IPS-15b (cell line): ENCODE measurements around the gene SPATA12.

Experiments
- H3K27me3 ChIP-seq: one replicate; pipeline ENCODE4 v1.6.1; 2013; ENCODE audit warnings: low read length; ENCODE audit not compliant: control insufficient read depth, insufficient read depth
- H3K36me3 ChIP-seq: one replicate; pipeline ENCODE4 v1.6.1; 2013; ENCODE audit warnings: low read length; ENCODE audit not compliant: control insufficient read depth, insufficient read depth
- H3K4me1 ChIP-seq: one replicate; pipeline ENCODE4 v1.6.1; 2013; ENCODE audit warnings: mild to moderate bottlenecking, low read length; ENCODE audit not compliant: control insufficient read depth, insufficient read depth
- H3K4me3 ChIP-seq: one replicate; pipeline ENCODE4 v1.5.1; 2013; ENCODE audit warnings: low read depth, low read length
- H3K9ac ChIP-seq: one replicate; pipeline ENCODE4 v1.6.1; 2013; ENCODE audit warnings: low read depth, mild to moderate bottlenecking, low read length
- H3K9me3 ChIP-seq: one replicate; pipeline ENCODE4 v1.6.1; 2013; ENCODE audit warnings: mild to moderate bottlenecking, low read length; ENCODE audit not compliant: control insufficient read depth, insufficient read depth

The SPATA12 gene

DNA sequence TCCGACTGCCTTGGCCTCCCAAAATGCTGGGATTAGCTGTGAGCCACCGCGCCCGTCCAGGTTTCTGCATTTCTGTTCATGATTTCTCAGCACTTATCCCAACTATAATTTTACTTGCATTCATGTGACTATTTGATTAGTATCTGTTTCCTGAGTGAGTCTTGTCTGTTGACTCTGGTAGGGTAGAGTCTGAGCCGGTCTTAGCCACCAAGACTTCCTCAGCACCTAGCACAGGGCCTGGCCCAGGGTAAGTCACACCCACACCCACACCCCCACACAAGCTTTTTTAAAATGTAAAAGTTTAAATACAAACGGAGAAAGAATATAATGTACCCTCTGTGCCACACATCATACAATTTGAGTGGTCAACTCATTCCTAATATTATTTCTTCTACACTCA, 3.1 kb upstream of the SPATA12 start:
- Histone ChIP-seq H3K36me3 (no peaks in the 10 kb centered on the region), H3K27me3 (no peaks in the 10 kb centered on the region), H3K4me3 (no peak overlapping the region), H3K4me1 (peaks cover 9% of the 10 kb centered on the region), H3K9me3 (no peaks in the 10 kb centered on the region), H3K9ac (no peak overlapping the region)

DNA sequence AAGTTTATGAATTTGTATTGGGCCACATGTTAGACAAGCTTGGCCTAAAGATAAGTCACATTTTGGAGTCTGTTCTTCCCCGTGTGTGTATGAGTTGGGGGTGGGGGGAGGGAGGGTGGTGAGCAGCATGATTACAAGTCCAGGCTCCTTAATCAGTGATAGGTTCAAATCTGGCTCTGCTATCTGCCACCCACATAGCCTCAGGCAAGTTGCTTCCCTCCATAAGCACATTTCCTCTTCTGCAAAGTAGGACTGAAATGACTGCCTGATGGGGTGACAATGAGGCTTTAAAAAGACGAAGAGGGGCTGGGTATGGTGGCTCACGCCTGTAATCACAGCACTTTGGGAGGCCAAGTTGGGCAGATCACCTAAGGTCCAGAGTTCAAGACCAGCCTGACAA, 1.1 kb upstream of the SPATA12 start:
- Histone ChIP-seq H3K4me1 (peaks cover 12% of the 10 kb centered on the region), H3K36me3 (no peaks in the 10 kb centered on the region), H3K9ac (no peak overlapping the region), H3K4me3 (no peak overlapping the region), H3K27me3 (no peaks in the 10 kb centered on the region), H3K9me3 (no peaks in the 10 kb centered on the region)

DNA sequence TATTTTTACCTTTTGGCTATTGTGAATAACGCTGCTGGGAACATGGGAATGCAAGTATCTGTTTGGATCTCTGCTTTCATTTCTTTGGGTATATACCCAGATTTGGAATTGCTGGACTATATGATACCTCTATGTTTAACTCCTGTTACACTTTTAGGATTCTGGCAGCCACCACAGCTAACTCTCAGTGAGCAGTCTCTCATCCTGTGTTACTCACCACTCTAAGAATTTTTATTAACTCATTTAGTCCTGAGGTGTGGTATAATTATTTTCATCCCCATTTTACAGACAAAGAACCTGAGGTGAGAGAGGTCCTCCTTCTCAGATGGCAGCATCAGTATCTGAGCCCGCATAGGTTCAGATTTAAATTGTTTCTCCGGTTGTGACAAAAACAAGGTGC, 1.1 kb downstream of the SPATA12 start:
- Histone ChIP-seq H3K27me3 (no peaks in the 10 kb centered on the region), H3K4me3 (no peak overlapping the region), H3K9ac (no peak overlapping the region), H3K36me3 (no peaks in the 10 kb centered on the region), H3K4me1 (peaks cover 12% of the 10 kb centered on the region), H3K9me3 (no peaks in the 10 kb centered on the region)

DNA sequence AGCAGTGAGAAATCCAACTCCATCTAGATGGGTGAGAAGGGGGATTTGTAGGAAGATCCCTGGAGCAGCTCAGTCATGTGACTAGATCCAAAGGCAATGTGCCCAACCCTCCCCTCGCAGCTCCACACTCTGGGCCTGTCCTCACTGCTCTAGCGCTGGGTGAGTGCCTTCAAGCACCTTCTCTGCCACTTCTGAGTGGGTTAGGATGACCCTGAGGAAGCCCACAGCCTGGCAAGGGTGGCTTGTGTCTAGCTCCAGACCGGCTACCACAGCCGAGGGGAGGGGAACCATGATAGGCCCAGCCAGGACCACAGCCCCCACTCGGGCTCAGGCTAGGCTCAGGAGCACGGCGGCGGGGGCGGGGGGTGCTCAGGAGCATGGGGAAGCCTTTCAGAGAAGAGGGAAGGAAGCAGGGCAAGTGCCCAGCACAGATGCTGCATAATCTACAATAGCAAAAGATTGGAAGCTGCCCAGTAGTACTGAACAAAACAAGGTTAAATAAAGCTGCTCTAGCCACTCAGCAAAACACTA, 1.7 kb downstream of the SPATA12 start:
- H3K9me3 ChIP-seq = no peaks in the 10 kb centered on the region
- no peak overlapping the region for H3K4me3 ChIP-seq
- no peaks in the 10 kb centered on the region for H3K27me3 ChIP-seq
- no peaks in the 10 kb centered on the region for H3K36me3 ChIP-seq
- H3K4me1 ChIP-seq = peaks cover 12% of the 10 kb centered on the region
- no peak overlapping the region for H3K9ac ChIP-seq

DNA sequence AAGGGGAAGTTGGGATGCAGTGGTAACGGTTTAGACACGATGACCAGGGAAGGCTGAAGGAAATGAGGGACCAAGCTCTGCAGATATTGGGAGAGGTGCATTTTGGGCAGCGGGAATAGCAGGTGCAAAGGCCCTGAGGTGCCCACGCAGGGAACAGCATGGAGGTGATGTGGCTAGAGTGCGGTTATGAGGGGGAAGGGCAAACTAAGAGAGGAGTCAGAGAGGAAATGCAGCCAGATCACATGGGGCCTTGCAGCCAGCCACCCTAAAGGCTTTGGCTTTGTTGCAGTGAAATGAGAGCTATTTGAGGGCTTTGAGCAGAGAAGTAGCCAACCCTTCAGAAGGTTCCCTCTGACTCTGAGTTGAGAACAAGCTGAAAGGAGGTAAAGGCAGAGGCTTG, 2.6 kb downstream of the SPATA12 start:
- H3K27me3 ChIP-seq = no peaks in the 10 kb centered on the region
- no peak overlapping the region for H3K4me3 ChIP-seq
- peaks cover 12% of the 10 kb centered on the region for H3K4me1 ChIP-seq
- no peak overlapping the region for H3K9ac ChIP-seq
- H3K9me3 ChIP-seq = no peaks in the 10 kb centered on the region
- no peaks in the 10 kb centered on the region for H3K36me3 ChIP-seq

DNA sequence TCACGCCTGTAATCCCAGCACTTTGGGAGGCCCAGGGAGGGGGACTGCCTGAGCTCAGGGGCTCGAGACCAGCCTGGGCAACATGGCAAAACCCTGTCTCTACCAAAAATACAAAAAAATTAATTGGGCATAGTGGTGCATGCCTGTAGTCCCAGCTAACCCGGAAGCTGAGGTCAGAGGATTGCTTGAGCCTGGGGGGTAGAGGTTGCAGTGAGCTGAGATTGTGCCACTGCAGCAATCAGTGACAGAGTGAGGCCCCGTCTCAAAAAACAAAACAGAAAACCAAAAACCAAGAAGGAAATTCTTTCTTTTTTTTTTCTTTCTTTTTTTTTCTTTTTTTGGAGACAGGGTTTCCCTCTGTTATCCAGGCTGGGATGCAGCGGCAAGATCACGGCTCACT, 3.5 kb downstream of the SPATA12 start:
- Histone ChIP-seq H3K9me3 (no peaks in the 10 kb centered on the region), H3K4me1 (peaks cover 15% of the 10 kb centered on the region), H3K27me3 (no peaks in the 10 kb centered on the region), H3K9ac (no peak overlapping the region), H3K36me3 (no peaks in the 10 kb centered on the region), H3K4me3 (no peak overlapping the region)

DNA sequence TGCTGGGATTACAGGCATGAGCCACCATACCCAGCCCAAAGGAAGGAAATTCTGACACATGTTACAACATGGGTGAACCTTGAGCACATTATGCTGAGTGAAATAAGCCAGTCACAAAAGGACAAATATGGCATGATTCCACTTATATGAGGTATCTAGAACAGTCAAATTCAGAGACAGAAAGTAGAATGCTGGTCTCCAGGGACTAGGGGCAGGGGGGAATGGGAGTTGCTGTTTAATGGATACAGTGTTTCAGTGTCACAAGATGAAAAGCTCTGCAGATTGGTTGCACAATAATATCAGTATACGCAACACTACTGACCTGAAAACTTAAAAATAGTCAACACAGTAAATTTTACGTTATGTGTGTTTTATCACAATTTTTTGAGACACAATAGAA, 4.1 kb downstream of the SPATA12 start:
- Histone ChIP-seq H3K36me3 (no peaks in the 10 kb centered on the region), H3K27me3 (no peaks in the 10 kb centered on the region), H3K9ac (no peak overlapping the region), H3K4me3 (no peak overlapping the region), H3K9me3 (no peaks in the 10 kb centered on the region), H3K4me1 (peaks cover 15% of the 10 kb centered on the region)

DNA sequence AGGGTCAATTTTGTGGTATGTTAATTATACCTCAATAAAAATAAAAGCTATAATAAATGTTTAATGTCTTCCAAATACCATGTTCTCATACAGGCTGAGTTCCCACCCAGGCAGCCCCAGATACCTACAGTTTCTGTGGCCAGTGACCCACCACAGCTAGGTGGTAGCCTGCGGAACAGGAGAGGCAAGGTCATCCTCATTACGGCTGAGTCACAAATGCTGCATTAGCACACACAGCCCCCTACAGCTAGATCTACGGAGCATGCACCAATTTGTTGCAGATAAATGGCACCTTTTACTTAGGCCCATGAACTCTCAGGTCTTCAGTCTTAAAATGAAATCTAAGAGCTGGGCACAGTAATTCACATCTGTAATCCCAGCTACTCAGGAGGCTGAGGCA, 5.1 kb downstream of the SPATA12 start:
- H3K4me3 ChIP-seq = no peak overlapping the region
- H3K36me3 ChIP-seq = no peaks in the 10 kb centered on the region
- no peaks in the 10 kb centered on the region for H3K9me3 ChIP-seq
- H3K4me1 ChIP-seq = peaks cover 15% of the 10 kb centered on the region
- H3K27me3 ChIP-seq = no peaks in the 10 kb centered on the region
- no peak overlapping the region for H3K9ac ChIP-seq

DNA sequence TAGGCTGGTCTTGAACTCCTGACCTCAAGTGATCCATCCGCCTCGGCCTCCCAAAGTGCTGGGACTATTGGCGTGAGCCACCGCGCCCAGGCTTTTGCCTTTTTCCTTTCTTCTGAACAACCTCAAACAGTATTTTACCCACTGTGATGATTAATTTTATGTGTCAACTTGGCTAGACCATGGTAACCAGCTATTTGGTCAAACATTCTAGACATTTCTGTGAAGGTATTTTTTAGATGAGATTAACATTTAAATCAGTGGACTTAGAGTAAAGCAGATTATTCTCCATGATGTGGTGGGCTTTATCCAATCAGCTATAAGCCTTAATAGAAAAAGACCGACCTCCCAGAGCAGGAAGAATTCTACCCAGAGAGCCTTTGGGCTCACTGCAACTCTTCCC, 6.0 kb downstream of the SPATA12 start:
- H3K4me1 ChIP-seq = peaks cover 12% of the 10 kb centered on the region
- no peaks in the 10 kb centered on the region for H3K9me3 ChIP-seq

DNA sequence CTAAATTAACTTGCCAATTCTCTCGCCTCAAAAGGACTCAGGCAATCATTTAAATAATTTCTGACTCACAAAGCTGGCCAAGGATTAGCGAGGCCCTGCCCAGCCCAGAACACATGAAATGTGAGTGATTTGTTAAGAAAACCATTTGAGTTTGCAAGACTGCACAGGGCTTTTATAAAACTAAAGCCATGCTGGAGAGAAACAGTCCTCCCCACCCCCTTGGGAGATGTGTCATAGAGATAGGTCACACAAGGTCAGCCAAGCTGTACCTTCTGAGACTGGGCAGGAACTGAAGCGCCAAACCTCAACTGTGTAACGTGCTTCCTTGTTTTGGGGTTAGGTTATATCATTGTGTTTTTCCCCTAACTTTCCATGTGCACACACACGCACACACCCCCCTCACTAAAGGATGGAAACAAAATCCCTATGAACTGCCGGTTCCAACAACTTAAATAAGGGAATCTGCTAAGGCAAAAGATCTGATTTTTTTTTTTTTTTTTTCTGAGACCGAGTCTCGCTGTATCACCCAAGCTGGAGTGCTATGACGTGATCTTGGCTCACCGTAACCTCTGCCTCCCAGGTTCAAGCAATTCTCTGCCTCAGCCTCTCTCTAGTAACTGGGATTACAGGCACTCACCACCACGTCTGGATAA, 8.1 kb downstream of the SPATA12 start:
- H3K4me3 ChIP-seq = no peak overlapping the region
- no peak overlapping the region for H3K9ac ChIP-seq
- no peaks in the 10 kb centered on the region for H3K9me3 ChIP-seq
- peaks cover 3% of the 10 kb centered on the region for H3K4me1 ChIP-seq
- H3K27me3 ChIP-seq = no peaks in the 10 kb centered on the region
- H3K36me3 ChIP-seq = no peaks in the 10 kb centered on the region

More for the DNA sequence above, 6.0 kb downstream of the SPATA12 start:
- Histone ChIP-seq H3K4me3 (no peak overlapping the region), H3K36me3 (no peaks in the 10 kb centered on the region), H3K27me3 (no peaks in the 10 kb centered on the region), H3K9ac (no peak overlapping the region)

DNA sequence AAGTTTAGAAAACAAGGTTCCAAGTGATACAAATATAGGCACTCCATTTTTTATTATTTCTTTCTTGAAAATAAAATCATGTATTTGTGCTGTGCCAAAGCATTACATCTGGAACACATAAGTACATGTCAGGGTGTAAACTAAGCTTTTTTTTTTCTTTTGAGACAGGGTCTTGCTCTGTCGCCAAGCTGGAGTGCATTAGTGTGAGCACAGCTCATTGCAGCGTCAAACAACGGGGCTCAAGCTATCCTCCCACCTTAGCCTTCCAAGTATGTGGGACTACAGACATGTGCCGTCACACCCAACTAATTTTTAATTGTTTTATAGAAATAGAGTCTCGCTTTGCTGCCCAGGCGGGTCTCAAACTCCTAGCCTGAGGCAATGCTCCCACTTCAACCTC, 9.0 kb downstream of the SPATA12 start:
- no peaks in the 10 kb centered on the region for H3K36me3 ChIP-seq
- no peak overlapping the region for H3K4me3 ChIP-seq
- H3K27me3 ChIP-seq = no peaks in the 10 kb centered on the region
- no peaks in the 10 kb centered on the region for H3K9me3 ChIP-seq
- H3K4me1 ChIP-seq = peaks cover 3% of the 10 kb centered on the region
- no peak overlapping the region for H3K9ac ChIP-seq

DNA sequence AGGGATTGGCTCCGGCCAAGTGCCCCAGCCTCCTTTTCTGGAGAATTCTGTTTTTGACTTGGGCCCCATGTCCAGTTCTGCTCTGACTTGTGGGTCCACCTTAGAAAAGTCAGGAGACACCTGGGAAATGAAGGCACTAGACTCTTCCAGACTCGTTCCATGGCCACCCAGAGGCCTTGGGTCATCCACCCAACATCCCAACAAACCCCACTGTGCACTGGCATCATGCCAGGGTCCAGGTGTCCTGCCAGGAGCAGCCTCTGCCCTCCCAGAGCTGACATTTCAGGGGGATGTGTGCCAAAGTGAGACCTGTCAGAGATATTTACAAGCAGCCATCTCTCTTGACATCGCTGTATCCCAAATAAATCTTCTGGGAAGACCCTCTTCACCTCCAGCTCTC, 13.2 kb downstream of the SPATA12 start:
- H3K4me3 ChIP-seq = no peak overlapping the region
- H3K9ac ChIP-seq = no peak overlapping the region
- H3K4me1 ChIP-seq = no peaks in the 10 kb centered on the region
- no peaks in the 10 kb centered on the region for H3K9me3 ChIP-seq
- no peaks in the 10 kb centered on the region for H3K36me3 ChIP-seq
- peaks cover 19% of the 10 kb centered on the region for H3K27me3 ChIP-seq
